ENCODE measurements around the gene QRICH1. TPM values are rescaled to one million over a fixed set of nuclear protein-coding genes. Genes with fewer than 3 reads are reported as not detected.
"Not testable (repeated sequence)": the region's sequence is repeated elsewhere in the genome, so short reads cannot be mapped to it uniquely, and the experiment has no call there.

QRICH1 gene
- total RNA-seq, 3 donors from 2014 or later: 109 to 131 (median 114) TPM

GRCh38 chr3:49008627-49009026 is 85.2 kb downstream of the QRICH1 start:
- H3K36me3 Mint-ChIP-seq (ENCODE audit: insufficient read depth); H3K9me3 Mint-ChIP-seq; H3K27me3 Mint-ChIP-seq (ENCODE audit: low read depth); DNase-seq; ATAC-seq: not testable (repeated sequence)
- Mint-ChIP-seq H3K4me3 (peak overlapping the region; percentile 98), H3K4me1 (ENCODE audit: low read depth) (peaks cover 19% of the 10 kb centered on the region)

DNA sequence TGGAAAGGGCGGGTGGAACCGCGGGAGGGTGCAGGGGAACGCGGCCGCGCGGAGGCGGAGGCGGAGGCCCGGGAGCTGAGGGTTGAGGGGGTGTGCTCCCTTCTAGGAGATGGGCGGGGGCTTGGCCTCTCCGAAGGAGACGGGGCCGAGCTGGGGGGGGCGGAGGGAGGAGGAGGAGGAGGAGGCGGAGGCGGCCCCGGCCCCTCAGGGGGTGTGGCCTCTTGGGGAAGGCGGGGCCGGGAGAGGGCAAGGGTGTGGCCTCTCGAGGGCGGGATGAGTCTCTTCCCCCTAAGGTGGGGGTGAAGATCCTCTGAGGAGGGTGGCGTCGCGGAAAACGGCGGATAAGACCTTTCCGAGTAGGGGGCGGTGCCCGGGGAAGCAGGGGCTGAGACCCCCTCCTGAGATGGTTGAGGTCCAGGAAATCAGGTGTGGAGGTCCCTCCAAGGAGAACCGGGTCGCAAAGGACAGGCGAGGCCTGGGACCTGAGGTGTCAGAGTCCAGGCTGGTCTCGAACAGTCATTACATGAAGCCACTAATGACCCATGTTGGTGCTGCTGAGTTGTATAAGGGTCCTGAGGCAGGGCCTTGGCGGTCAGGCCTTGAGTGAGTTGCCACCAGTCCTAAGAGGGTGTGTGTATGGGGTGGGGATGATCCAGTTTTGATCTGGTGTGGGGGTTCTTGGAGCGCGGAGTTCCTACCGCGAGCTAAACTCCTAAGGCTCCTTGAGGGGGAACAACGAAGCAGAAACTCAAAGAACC is 85.9 kb downstream of the QRICH1 start:
- peak; percentile 65 to 70 for ATAC-seq
- peaks cover 3% of the 10 kb centered on the region for H3K36me3 Mint-ChIP-seq (ENCODE audit: insufficient read depth)
- H3K4me3 Mint-ChIP-seq: peak overlapping the region; percentile 98
- peaks cover 19% of the 10 kb centered on the region for H3K4me1 Mint-ChIP-seq (ENCODE audit: low read depth)
- H3K9me3 Mint-ChIP-seq: no peaks in the 10 kb centered on the region
- DNase-seq: peak; percentile 92
- H3K27me3 Mint-ChIP-seq (ENCODE audit: low read depth): no peaks in the 10 kb centered on the region

- Mint-ChIP-seq H3K9me3 (no peaks in the 10 kb centered on the region), H3K4me1 (ENCODE audit: low read depth) (peaks cover 19% of the 10 kb centered on the region), H3K27me3 (ENCODE audit: low read depth) (no peaks in the 10 kb centered on the region), H3K4me3 (peak within 1 kb of the TSS; percentile 98), H3K36me3 (ENCODE audit: insufficient read depth) (peaks cover 3% of the 10 kb centered on the region)
- DNase-seq: peak; percentile 97
- ATAC-seq: peak; percentile 92 to 93
Observed at GRCh38 chr3:49007068-49007770, 86.7 kb downstream of the QRICH1 start, which contains the start of gene WDR6. TSS of gene WDR6 (plus strand) at chr3:49007391. CDS start at chr3:49007432, 41 bp downstream.

GRCh38 chr3:49006408-49007067 is 87.3 kb downstream of the QRICH1 start:
- peak overlapping the region; percentile 98 for H3K4me3 Mint-ChIP-seq
- ATAC-seq (no peak), DNase-seq (no peak)
- H3K27me3 Mint-ChIP-seq (ENCODE audit: low read depth): no peaks in the 10 kb centered on the region
- peaks cover 3% of the 10 kb centered on the region for H3K36me3 Mint-ChIP-seq (ENCODE audit: insufficient read depth)
- H3K4me1 Mint-ChIP-seq (ENCODE audit: low read depth): peaks cover 19% of the 10 kb centered on the region
- H3K9me3 Mint-ChIP-seq: no peaks in the 10 kb centered on the region

DNA sequence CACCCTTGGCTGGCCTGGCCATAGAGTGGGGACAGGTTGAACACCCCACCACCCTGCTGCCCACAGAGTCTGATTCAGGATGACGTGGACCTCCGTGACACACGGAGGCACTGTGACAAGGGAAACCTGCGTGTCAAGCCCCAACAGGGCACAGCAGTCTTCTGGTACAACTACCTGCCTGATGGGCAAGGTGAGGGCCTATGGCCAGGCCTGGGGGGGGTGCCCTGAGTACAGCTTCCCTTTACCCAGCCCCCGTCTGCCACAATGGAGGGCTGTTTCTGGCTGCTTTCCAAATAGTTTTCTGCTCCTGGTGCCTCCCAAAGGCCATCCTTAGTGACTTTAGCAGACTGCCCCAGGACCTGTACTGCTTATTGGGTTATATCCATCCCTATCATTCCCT is 87.9 kb downstream of the QRICH1 start:
- DNase-seq (no peak), ATAC-seq (no peak)
- no peaks in the 10 kb centered on the region for H3K27me3 Mint-ChIP-seq (ENCODE audit: low read depth)
- peaks cover 3% of the 10 kb centered on the region for H3K36me3 Mint-ChIP-seq (ENCODE audit: insufficient read depth)
- H3K4me1 Mint-ChIP-seq (ENCODE audit: low read depth): peaks cover 19% of the 10 kb centered on the region
- no peaks in the 10 kb centered on the region for H3K9me3 Mint-ChIP-seq
- H3K4me3 Mint-ChIP-seq: peak overlapping the region; percentile 98

GRCh38 chr3:49005303-49005680 is 88.6 kb downstream of the QRICH1 start:
- DNase-seq: no peak
- H3K4me1 Mint-ChIP-seq (ENCODE audit: low read depth): peaks cover 19% of the 10 kb centered on the region
- no peaks in the 10 kb centered on the region for H3K9me3 Mint-ChIP-seq
- H3K36me3 Mint-ChIP-seq (ENCODE audit: insufficient read depth): peaks cover 3% of the 10 kb centered on the region
- H3K4me3 Mint-ChIP-seq: no peak overlapping the region
- no peak for ATAC-seq
- H3K27me3 Mint-ChIP-seq (ENCODE audit: low read depth): no peaks in the 10 kb centered on the region

GRCh38 chr3:49004352-49005302 is 89.2 kb downstream of the QRICH1 start:
- ATAC-seq (no peak), DNase-seq (no peak)
- H3K9me3 Mint-ChIP-seq: no peaks in the 10 kb centered on the region
- H3K4me1 Mint-ChIP-seq (ENCODE audit: low read depth): peaks cover 19% of the 10 kb centered on the region
- no peaks in the 10 kb centered on the region for H3K27me3 Mint-ChIP-seq (ENCODE audit: low read depth)
- H3K36me3 Mint-ChIP-seq (ENCODE audit: insufficient read depth): peaks cover 3% of the 10 kb centered on the region
- no peak overlapping the region for H3K4me3 Mint-ChIP-seq

DNA sequence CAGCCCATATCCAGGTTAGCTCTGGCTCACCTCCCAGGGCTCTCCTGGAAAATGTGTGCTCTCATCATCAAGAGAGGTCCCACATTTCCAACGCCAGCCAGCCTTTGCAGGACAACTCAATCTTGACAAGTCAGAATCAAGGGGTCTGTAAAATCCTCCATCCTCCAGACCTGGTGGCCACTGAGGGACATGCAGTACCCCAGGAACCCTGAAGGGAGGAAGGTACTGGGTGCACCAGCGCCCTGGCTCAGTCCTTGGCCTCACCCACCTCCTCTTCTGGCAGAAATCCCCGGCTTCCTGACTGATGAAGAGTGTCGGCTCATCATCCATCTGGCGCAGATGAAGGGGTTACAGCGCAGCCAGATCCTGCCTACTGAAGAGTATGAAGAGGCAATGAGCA is 92.7 kb downstream of the QRICH1 start:
- Mint-ChIP-seq H3K4me1 (ENCODE audit: low read depth) (no peaks in the 10 kb centered on the region), H3K4me3 (no peak overlapping the region), H3K9me3 (no peaks in the 10 kb centered on the region), H3K36me3 (ENCODE audit: insufficient read depth) (no peaks in the 10 kb centered on the region), H3K27me3 (ENCODE audit: low read depth) (no peaks in the 10 kb centered on the region)
- no peak for ATAC-seq
- no peak for DNase-seq

DNA sequence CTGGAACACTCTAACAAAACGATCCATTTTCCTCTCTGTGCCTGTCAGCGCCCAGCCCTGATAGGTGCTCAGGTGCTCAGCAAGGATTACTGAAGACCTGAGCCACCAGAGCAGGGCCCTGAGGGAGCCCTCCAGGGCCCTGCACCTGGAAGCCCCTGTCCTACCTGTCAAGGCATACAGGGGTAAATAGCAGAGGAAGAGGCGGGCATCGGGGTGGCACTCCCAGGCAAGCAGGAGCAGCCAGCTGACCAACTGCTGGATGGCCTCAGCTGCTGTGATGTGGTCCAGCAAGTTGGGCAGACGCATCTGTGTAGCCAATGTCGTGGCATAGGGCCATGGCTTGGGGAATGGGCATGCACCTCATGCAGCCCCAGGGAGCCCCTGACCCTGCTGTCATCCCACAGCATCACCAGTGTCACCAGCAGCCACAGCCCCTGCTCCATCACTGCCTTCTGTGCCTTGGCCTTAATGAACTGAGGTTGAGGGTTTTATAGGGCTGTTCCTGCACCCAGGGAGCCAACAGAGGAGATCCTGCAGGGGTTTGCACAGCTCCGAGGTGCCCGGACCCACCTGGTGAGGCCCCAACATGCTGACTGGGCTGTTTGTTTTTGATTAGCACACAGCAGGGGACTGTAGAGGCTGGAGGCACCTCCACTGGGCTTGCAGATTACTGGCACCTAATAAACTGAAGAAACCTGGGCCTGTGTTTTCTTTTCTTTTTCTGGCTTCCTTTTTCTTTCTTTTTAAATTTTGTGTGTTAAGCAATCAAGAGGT is 94.6 kb downstream of the QRICH1 start:
- peaks cover 4% of the 10 kb centered on the region for H3K36me3 Mint-ChIP-seq (ENCODE audit: insufficient read depth)
- no peaks in the 10 kb centered on the region for H3K27me3 Mint-ChIP-seq (ENCODE audit: low read depth)
- no peak for DNase-seq
- no peak overlapping the region for H3K4me3 Mint-ChIP-seq
- no peak for ATAC-seq
- no peaks in the 10 kb centered on the region for H3K9me3 Mint-ChIP-seq
- H3K4me1 Mint-ChIP-seq (ENCODE audit: low read depth): no peaks in the 10 kb centered on the region

- H3K4me3 Mint-ChIP-seq: no peak overlapping the region
- ATAC-seq (no peak), DNase-seq (no peak)
- H3K9me3 Mint-ChIP-seq: no peaks in the 10 kb centered on the region
- H3K4me1 Mint-ChIP-seq (ENCODE audit: low read depth): peaks cover 6% of the 10 kb centered on the region
- H3K36me3 Mint-ChIP-seq (ENCODE audit: insufficient read depth): peaks cover 6% of the 10 kb centered on the region
- no peaks in the 10 kb centered on the region for H3K27me3 Mint-ChIP-seq (ENCODE audit: low read depth)
Observed at GRCh38 chr3:48997714-48998637, 95.9 kb downstream of the QRICH1 start.

DNA sequence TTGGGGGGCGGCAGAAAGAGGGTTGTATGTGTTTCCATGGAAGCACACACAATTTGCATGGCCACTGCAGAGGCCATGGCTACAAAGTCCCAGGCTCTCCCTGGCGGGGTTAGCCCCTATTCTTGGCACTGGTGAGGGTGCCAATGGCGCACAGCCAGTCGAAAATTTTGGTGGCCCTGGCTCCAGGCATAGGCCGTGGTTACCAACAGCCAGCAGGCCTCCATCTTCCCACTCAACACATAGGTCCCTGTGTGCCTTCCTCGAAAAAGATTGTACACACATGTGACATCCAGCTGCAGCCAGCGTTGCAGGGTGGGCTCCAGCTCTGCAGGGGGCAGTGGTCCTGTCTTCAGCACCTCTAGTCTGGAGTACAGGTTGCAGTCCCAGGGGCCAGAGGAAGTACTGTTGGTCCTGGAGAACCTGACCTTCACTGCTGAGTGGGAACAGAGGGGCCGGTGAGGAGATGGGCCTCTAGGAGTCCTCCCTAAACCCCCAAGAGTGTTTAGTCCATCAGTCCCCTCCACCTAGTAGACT is 96.7 kb downstream of the QRICH1 start:
- ATAC-seq: no peak
- H3K4me1 Mint-ChIP-seq (ENCODE audit: low read depth): peaks cover 6% of the 10 kb centered on the region
- H3K4me3 Mint-ChIP-seq: no peak overlapping the region
- no peaks in the 10 kb centered on the region for H3K27me3 Mint-ChIP-seq (ENCODE audit: low read depth)
- H3K9me3 Mint-ChIP-seq: no peaks in the 10 kb centered on the region
- no peak for DNase-seq
- H3K36me3 Mint-ChIP-seq (ENCODE audit: insufficient read depth): peaks cover 6% of the 10 kb centered on the region

GRCh38 chr3:48996640-48997039 is 97.2 kb downstream of the QRICH1 start:
- Mint-ChIP-seq H3K4me3 (no peak overlapping the region), H3K4me1 (ENCODE audit: low read depth) (peaks cover 12% of the 10 kb centered on the region), H3K9me3 (no peaks in the 10 kb centered on the region), H3K36me3 (ENCODE audit: insufficient read depth) (peaks cover 6% of the 10 kb centered on the region), H3K27me3 (ENCODE audit: low read depth) (no peaks in the 10 kb centered on the region)
- DNase-seq (no peak), ATAC-seq (no peak)

Data from activated T-cell treated with anti-CD3 and anti-CD28 coated beads, Interleukin-2, amount 50 U/mL, for 4 hours (primary cell).